Measurements from ENCODE around the gene SNX11.
"Not testable (repeated sequence)": the region's sequence is repeated elsewhere in the genome, so short reads cannot be mapped to it uniquely, and the experiment has no call there.

Gene SNX11

GRCh38 chr17:48107137-48108055 lies at the start of gene SNX11:
Gene SNX11 (plus strand): TSS chr17:48107766. CDS start chr17:48112044, 4,278 bp downstream.
- DNase-seq = peak; percentile 75

GRCh38 chr17:48058393-48059124 lies 49.0 kb upstream of the SNX11 start:
- DNase-seq = no peak

DNA sequence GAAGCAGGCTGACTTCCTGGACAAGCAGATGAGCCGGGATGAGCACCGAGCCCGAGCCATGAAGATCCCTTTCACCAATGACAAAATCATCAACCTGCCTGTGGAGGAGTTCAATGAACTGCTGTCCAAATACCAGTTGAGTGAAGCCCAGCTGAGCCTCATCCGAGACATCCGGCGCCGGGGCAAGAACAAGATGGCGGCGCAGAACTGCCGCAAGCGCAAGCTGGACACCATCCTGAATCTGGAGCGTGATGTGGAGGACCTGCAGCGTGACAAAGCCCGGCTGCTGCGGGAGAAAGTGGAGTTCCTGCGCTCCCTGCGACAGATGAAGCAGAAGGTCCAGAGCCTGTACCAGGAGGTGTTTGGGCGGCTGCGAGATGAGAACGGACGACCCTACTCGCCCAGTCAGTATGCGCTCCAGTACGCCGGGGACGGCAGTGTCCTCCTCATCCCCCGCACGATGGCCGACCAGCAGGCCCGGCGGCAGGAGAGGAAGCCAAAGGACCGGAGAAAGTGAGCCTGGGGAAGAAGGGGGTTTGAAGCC lies 48.4 kb upstream of the SNX11 start:
- DNase-seq = no peak

DNA sequence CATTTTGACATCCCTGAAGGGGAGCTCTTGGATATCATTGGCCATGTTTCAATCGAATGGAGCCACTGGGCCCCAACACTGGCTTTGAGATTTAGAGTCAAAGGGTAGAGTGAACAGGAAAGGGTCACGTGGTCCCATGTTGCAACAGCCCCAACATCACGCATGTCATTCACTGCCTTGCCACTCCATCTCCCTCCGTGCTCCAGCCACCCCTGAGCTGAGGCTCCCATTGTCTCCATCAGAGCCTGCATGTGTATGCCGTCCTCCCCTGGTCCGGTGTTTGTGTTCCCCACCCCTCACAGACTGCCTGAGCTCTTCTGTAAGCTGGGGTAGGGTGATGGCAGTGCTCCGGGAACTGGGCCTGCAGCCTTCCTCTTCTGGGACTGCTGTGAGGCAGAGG lies 47.3 kb upstream of the SNX11 start:
- DNase-seq = no peak

DNA sequence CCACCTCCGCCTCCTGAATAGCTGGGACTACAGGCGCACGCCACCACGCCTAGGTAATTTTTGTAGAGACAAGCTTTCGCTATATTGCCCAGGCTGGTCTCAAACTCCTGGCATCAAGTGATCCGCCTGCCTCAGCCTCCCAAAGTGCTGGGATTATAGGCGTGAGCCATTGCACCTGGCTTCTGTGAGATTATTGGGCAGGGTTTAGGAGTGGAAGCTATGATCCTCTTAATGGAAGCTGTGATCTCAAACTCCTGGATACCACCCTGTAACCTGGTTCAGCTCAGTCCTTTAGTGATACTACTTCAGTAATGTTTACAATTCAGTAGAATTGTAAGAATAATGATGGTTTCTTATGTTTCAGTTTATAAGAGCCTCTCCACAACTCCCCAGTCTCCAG lies 45.3 kb upstream of the SNX11 start:
- no peak for DNase-seq

DNA sequence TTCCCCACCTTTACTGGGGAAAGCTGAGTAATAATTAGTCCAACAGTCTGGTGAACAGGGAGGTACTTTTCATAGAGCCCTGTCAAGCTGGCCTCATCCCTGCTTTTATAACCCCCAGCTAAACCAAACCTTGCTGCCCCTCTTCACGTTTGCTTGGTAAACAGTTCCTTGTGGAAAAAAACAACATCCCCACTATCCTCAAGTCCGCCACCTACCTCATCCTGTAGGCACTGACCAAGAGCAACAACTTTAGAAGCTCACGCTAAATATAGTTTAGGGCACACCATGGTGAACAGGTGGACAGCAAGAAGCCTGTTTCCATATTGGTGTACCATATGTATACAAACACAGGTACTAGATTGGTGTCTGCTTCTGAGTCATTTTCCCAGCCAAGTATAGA lies 42.9 kb upstream of the SNX11 start:
- no peak for DNase-seq

GRCh38 chr17:48066192-48066591 lies 41.4 kb upstream of the SNX11 start:
- DNase-seq = no peak

DNA sequence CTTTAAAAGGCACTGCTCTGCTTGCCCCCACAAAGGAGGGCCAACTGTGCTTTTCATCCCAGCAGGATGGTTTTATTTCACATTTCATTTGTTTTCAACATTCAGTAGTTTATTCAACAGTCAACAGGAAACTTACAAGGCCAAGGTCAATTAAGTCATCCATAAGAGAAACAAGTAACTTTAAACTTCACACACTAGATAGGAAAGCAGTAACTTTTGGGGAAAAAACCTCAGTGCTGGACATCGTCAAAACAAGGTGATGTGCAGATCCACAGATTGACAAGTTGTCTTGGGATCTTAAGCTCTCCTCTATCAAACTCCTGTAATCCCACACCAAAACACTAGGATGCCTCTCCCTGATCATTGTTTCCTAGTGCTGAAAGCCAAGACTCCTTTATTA lies 40.9 kb upstream of the SNX11 start:
- DNase-seq = no peak

DNA sequence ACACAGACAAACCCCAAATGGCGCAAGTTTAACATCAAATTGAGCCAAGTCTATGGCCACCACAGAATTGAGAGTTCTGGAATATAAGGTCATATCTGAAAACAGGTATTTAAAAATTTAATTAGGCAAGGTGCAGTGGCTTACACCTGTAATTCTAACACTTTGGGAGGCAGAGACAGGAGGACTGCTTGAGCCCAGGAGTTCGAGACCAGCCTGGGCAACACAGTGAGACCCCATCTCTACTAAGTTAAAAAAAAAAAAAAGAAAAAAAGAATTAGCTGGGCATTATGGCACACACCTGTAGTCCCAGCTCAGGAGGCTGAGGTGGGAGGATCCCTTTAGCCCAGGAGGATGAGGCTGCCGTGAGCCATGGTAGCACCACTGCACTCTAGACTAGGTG lies 40.3 kb upstream of the SNX11 start:
- no peak for DNase-seq

- DNase-seq = not testable (repeated sequence)
These were observed 39.8 kb upstream of the SNX11 start for GRCh38 chr17:48067808-48068207.

GRCh38 chr17:48068491-48068961 lies 39.0 kb upstream of the SNX11 start:
- DNase-seq = no peak

GRCh38 chr17:48070195-48070594 lies 37.4 kb upstream of the SNX11 start:
- DNase-seq = no peak

DNA sequence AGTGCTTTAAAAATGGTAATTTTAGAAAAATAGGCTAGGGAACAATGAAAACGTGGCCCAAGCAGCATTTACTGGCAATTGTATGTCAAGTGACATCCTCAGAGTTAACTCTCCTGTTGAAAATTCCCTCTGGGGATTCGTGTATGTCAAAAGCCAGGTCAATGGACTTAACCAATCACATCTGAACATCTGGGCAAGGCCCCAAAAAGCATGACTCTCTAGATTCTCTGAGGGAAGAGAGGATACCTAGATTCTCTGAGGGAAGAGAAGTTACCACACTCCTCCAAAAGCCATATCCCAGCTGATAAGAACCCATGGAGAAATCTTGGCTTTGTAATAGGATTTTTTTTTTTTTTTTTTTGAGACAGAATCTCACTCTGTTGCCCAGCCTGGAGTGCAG lies 35.9 kb upstream of the SNX11 start:
- no peak for DNase-seq

- DNase-seq = not testable (repeated sequence)
These were observed 34.8 kb upstream of the SNX11 start for GRCh38 chr17:48072811-48073210.

DNA sequence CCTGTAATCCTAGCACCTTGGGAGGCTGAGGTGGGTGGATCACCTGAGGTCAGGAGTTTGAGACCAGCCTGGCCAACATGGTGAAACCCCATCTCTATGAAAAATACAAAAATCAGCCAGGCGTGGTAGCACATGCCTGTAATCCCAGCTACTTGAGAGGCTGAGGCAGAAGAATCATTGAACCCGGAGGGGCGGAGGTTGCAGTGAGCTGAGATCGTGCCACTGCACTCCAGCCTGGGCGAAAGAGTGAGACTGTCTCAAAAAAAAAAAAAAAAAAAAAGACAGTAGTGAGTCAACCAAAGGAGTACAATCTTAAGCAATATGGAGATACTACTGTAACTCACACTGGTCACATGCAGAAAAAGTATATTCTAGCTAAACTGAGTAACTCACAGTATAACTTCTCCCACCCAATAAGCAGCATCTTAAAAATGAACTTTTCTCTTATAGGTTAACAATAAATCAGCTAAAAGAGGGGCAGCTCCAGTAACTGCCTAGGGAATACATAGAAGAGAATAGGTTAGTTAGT lies 33.9 kb upstream of the SNX11 start:
- DNase-seq = not testable (repeated sequence)

DNA sequence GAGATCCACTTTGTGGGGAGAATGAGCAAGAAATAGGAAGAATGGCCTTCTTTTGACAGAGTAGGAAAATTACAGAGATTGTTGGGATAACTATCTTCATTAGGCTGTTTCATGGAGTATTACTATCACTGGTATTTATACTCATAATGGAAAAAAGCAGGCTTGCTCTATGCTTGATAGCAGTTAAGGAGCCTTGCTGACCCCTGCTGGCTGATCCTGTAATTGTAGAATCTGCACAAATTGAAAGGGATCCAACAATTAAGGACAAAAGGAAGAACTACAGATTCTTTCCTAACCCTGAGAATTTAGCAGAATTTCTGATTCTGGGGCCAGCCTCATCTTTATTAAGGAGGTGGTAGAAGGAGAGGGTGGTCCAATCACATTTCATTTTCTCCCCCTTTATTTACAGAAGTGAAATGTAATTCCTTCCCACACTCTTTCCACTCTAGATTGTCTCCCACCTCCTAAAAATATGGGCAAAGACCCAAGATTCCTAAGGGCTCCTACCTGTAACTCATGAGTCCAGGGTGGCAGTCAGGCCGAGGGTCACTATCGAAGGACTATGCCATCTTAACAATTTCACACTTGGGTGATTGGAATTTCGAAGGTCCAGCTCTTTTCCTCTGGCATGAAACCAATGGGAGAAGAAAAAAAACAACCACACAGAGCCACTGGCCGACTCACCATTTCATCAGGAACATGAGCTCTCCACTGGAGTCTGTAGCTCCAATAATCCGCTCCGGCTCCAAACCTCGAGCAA lies 33.1 kb upstream of the SNX11 start:
- no peak for DNase-seq

GRCh38 chr17:48077152-48077551 lies 30.4 kb upstream of the SNX11 start:
- DNase-seq = not testable (repeated sequence)

- no peak for DNase-seq
These were observed 25.7 kb upstream of the SNX11 start for GRCh38 chr17:48081858-48082257.

- DNase-seq = no peak
These were observed 22.6 kb upstream of the SNX11 start for GRCh38 chr17:48084932-48085331.

DNA sequence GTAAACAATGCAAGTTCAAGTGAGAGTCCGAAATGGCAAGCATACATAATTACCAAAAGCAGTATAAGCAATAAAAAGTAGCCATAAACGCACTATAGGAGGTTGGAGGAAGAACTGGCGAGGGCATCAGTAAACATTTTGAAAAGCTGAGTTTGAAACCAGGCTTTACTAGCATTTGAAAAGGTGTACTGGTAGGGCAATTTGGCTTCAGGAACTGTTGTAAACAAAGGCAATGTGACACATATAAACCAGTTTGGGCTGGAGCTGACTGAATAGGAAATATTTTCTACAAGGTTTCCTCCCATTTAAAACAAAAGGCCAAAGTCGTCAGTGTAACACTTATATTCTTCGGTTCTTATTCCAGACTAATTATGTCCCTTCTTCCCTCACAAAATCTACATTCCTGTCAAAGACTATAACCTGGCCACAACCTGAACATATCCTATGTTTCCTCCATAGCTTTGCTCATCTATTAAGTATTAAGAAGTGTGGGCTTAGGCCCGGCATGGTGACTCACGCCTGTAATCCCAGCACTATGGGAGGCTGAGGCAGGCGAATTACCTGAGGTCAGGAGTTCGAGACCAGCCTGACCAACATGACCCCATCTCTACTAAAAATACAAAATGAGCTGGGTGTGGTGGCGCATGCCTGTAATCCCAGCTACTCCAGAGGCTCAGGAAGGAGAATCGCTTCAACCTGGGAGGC lies 14.1 kb upstream of the SNX11 start:
- no peak for DNase-seq

- DNase-seq = no peak
These were observed 12.0 kb upstream of the SNX11 start for GRCh38 chr17:48095611-48096010.

DNA sequence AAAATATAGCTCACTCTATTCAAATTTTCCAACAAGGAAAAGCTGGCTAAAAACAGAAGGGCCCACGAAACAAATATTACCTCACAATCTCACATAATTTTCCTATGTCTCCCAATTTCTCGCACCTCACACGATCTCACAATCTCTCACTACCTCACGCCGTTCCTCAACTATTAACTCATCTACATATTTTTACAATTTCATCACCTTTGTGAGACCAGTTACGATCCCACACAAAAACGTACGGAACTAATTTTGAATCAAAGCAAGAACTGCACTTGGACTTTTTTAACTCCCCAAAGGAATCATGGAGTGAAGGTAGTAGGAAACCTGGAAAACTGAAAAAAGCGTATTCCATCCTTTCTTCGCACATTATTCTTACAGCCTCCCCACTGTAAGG lies 7.4 kb upstream of the SNX11 start:
- DNase-seq = no peak

All from NCI-H1417 treated with DMSO at 0.1 percent for 48 hours (cell line).